GM06990 (cell line): ENCODE data around the gene RASSF5.
"Not testable (repeated sequence)": the region's sequence is repeated elsewhere in the genome, so short reads cannot be mapped to it uniquely, and the experiment has no call there.

Experiments
- DNase-seq: peaks from one replicate; pipeline ENCODE4 v3.0.0-alpha.2; 2011; ENCODE audit not compliant: insufficient read length; ENCODE audit errors: extremely low read depth
- H3K27me3 ChIP-seq: replicated peaks from 2 replicates; pipeline ENCODE4 v1.6.0; 2011; ENCODE audit warnings: low read length; ENCODE audit not compliant: control insufficient read depth, insufficient read depth
- H3K36me3 ChIP-seq: 2 replicates; pipeline ENCODE4 v1.5.1; 2011; ENCODE audit warnings: low read length; ENCODE audit not compliant: control insufficient read depth, insufficient read depth
- H3K4me3 ChIP-seq: replicated peaks from 2 replicates; pipeline ENCODE4 v1.5.1; 2011; ENCODE audit warnings: low read depth, mild to moderate bottlenecking, control low read depth, low read length
- TF ChIP-seq, protein P1 (sequence below): IDR thresholded peaks from 2 replicates; pipeline ENCODE4 v1.5.1; 2011; ENCODE audit warnings: low read length, control low read depth, mild to moderate bottlenecking, inconsistent platforms; ENCODE audit not compliant: insufficient read depth, poor library complexity, severe bottlenecking

The RASSF5 gene

DNA sequence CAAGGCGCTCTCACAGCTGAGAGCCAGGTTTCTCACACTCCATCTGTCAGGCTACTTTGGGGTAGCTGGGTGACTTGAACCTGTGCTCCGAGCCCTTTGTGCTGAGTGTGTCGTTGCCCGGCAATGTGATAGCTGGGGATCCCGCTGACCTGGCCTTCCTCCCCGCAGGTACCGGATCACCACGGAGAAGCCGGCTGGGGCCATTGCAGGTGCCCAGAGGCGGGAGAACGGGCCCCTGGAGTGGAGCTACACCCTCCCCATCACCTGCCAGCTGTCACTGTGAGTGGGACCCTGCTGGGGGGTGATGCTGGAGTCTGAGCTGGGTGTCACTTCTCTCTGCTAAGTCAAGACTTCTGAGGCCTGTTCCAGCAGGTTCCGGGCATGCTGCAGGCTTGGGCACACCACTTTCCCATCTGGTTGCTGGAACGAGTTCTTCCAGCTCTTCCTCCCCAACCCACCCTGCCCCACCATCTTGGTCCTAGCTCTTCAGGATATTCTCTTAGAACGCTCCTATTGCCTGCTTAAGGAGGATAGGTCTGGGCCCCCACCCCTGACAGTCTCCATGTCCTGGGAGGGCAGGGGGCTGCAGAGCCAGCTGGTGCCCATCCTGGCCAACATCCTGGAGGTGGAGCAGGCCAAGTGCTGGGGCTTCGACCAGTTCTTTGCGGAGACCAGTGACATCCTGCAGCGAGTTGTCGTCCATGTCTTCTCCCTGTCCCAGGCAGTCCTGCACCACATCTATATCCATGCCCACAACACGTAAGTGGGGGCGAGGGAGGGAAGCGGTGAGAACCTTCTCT is 29.6 kb upstream of the RASSF5 start:
- H3K27me3 ChIP-seq, result no peaks in the 10 kb centered on the region
- DNase-seq, result no peak
- TF ChIP-seq, protein P1, sequence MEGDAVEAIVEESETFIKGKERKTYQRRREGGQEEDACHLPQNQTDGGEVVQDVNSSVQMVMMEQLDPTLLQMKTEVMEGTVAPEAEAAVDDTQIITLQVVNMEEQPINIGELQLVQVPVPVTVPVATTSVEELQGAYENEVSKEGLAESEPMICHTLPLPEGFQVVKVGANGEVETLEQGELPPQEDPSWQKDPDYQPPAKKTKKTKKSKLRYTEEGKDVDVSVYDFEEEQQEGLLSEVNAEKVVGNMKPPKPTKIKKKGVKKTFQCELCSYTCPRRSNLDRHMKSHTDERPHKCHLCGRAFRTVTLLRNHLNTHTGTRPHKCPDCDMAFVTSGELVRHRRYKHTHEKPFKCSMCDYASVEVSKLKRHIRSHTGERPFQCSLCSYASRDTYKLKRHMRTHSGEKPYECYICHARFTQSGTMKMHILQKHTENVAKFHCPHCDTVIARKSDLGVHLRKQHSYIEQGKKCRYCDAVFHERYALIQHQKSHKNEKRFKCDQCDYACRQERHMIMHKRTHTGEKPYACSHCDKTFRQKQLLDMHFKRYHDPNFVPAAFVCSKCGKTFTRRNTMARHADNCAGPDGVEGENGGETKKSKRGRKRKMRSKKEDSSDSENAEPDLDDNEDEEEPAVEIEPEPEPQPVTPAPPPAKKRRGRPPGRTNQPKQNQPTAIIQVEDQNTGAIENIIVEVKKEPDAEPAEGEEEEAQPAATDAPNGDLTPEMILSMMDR, result no peak
- peaks cover 69% of the 10 kb centered on the region for H3K36me3 ChIP-seq
- no peak overlapping the region for H3K4me3 ChIP-seq

DNA sequence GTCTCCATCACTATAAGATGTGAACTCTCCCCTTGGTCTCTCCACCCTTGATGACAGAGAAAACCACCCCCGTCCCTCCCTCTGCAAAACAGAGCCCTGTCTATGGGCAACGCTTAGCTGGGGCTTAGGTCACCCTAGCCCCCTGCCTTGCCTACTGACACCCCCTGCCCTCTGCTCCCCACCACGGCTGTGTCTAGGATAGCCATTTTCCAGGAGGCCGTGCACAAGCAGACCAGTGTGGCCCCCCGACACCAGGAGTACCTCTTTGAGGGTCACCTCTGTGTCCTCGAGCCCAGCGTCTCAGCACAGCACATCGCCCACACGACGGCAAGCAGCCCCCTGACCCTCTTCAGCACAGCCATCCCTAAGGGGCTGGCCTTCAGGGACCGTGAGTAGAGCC is 28.6 kb upstream of the RASSF5 start:
- Histone ChIP-seq H3K36me3 (peaks cover 65% of the 10 kb centered on the region), H3K4me3 (no peak overlapping the region), H3K27me3 (no peaks in the 10 kb centered on the region)
- TF ChIP-seq, protein P1, result no peak
- no peak for DNase-seq

DNA sequence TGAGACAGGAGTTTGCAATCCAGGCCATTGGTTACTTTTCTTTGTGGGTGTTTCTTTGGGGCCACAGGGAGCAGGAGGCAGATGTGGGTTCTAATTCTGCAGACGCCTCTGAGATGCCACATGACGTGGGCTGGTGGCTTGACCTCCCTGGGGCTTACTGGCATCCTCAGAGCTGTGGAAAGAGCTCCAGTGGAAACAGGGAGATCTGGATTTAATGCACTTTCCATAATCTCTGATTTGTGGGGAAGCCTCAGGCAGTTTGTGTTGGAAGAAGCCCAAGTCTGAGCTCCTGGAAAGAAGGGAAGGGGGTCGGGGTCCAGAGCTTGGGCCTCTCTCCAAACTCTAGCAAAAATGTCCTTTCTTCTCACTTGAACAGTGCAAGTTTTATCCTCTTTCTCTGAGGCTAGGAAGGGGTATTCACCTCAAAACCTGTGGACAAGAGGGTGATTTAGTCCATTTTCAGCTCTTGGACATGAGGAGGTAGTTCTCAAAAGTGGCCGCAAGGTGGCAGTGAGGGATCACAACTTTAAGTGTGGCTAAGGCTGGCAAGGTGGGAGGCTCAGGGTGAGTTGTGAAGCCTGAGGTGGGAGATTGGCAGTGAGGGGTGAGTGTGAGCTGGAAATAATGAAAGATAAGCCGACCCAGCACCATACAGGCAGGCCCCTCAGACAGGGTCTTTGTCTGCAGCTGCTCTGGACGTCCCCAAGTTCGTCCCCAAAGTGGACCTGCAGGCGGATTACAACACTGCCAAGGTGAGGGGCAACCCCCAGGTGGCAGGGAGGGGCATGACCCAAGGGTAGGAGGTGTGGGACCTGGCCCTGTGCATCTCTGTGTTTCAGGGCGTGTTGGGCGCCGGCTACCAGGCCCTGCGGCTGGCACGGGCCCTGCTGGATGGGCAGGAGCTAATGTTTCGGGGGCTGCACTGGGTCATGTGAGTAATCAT is 27.9 kb upstream of the RASSF5 start:
- DNase-seq, result no peak
- H3K4me3 ChIP-seq, result no peak overlapping the region
- TF ChIP-seq, protein P1, result peak; percentile 78

DNA sequence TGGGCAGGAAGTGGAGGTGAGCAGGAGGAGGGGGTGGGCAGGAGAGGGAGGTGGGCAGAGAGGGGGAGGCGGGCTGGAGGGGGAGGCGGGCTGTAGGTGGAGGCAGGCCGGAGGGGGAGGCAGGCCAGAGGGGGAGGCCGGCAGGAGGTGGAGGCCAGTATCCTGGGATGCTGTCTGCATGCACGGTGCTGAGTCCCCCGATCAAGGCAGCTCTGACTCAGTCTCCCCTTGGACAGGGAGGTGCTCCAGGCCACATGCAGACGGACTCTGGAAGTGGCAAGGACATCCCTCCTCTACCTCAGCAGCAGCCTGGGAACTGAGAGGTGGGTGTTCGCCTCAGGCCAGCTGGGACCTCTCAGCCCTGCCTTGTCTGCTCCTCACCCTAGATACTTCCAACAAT is 27.1 kb upstream of the RASSF5 start:
- TF ChIP-seq, protein P1, result no peak
- DNase-seq, result no peak
- peaks cover 63% of the 10 kb centered on the region for H3K36me3 ChIP-seq

More for the DNA sequence above, 27.9 kb upstream of the RASSF5 start:
- H3K27me3 ChIP-seq, result no peaks in the 10 kb centered on the region
- peaks cover 62% of the 10 kb centered on the region for H3K36me3 ChIP-seq

DNA sequence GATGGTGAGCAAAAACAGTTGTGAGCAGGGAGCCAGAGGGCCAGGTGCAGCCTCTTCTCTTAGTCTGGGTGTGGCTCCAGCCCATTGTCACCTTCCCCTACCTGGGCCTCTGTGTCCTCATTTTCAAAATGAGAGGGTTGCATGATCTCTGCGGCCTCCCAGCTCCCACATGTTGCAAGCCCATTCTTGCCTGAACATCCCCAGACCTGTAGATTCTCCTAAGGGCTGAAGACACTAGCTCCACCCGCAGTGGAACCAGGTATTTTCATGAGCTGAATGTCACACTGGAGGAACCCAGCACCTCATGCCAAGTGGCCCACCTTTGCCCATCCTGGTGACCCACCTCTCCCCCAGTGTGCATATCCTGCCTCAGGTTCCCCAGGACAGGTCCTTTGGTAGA is 24.7 kb upstream of the RASSF5 start:
- H3K4me3 ChIP-seq, result no peak overlapping the region
- DNase-seq, result no peak
- H3K27me3 ChIP-seq, result no peaks in the 10 kb centered on the region
- H3K36me3 ChIP-seq, result peaks cover 61% of the 10 kb centered on the region
- TF ChIP-seq, protein P1, result no peak

More for the DNA sequence above, 27.1 kb upstream of the RASSF5 start:
- no peaks in the 10 kb centered on the region for H3K27me3 ChIP-seq
- no peak overlapping the region for H3K4me3 ChIP-seq

GRCh38 chr1:206483864-206484263 is 23.5 kb upstream of the RASSF5 start:
- H3K27me3 ChIP-seq, H3K4me3 ChIP-seq, DNase-seq: not testable (repeated sequence)
- peaks cover 60% of the 10 kb centered on the region for H3K36me3 ChIP-seq
